Hepatocyte (in vitro differentiated cells): ENCODE results near the gene CUX1.
"Not testable (repeated sequence)": the region's sequence is repeated elsewhere in the genome, so short reads cannot be mapped to it uniquely, and the experiment has no call there.

Experiments used
- EZH2 ChIP-seq: fragments of 200-600 bp; sonication (generic); IDR thresholded peaks from 2 replicates; pipeline ENCODE4 v1.6.1; 2016; ENCODE audit warnings: antibody characterized with exemption, mild to moderate bottlenecking, borderline replicate concordance
- TF ChIP-seq, protein P1 (sequence below): fragments of 200-600 bp; sonication (generic); IDR thresholded peaks from 2 replicates; pipeline ENCODE4 v1.5.1; 2016; ENCODE audit warnings: antibody characterized with exemption, mild to moderate bottlenecking; ENCODE audit not compliant: poor library complexity

GRCh38 chr7:101792682-101793071, 24.7 kb upstream of the CUX1 start:
- TF ChIP-seq EZH2, result not testable (repeated sequence)
- TF ChIP-seq, protein P1, sequence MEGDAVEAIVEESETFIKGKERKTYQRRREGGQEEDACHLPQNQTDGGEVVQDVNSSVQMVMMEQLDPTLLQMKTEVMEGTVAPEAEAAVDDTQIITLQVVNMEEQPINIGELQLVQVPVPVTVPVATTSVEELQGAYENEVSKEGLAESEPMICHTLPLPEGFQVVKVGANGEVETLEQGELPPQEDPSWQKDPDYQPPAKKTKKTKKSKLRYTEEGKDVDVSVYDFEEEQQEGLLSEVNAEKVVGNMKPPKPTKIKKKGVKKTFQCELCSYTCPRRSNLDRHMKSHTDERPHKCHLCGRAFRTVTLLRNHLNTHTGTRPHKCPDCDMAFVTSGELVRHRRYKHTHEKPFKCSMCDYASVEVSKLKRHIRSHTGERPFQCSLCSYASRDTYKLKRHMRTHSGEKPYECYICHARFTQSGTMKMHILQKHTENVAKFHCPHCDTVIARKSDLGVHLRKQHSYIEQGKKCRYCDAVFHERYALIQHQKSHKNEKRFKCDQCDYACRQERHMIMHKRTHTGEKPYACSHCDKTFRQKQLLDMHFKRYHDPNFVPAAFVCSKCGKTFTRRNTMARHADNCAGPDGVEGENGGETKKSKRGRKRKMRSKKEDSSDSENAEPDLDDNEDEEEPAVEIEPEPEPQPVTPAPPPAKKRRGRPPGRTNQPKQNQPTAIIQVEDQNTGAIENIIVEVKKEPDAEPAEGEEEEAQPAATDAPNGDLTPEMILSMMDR, result not testable (repeated sequence)
